GM08714 (cell line): Measurements from ENCODE around the gene IFI27L1.

Experiments used
- H3K4me3 ChIP-seq: fragments of 200-500 bp; sonication (Bioruptor generic); 2 replicates; pipeline ENCODE4 v1.5.1; 2014; ENCODE audit warnings: mild to moderate bottlenecking, low read length, inconsistent platforms
- ZNF274 ChIP-seq: IDR thresholded peaks from 2 replicates; pipeline ENCODE4 v1.6.1; 2012; ENCODE audit warnings: mild to moderate bottlenecking, low read depth, low read length

IFI27L1 gene

GRCh38 chr14:94044476-94045091, 36.5 kb upstream of the IFI27L1 start:
- H3K4me3 ChIP-seq: no peak overlapping the region
- no peak for TF ChIP-seq ZNF274

GRCh38 chr14:94045101-94045500, 36.0 kb upstream of the IFI27L1 start:
- TF ChIP-seq ZNF274: no peak
- no peak overlapping the region for H3K4me3 ChIP-seq

- TF ChIP-seq ZNF274: no peak
- H3K4me3 ChIP-seq: no peak overlapping the region
These were observed 35.4 kb upstream of the IFI27L1 start for GRCh38 chr14:94045563-94046345.

GRCh38 chr14:94046696-94047250, 34.3 kb upstream of the IFI27L1 start:
- H3K4me3 ChIP-seq: no peak overlapping the region
- TF ChIP-seq ZNF274: no peak

GRCh38 chr14:94047581-94047980, 33.5 kb upstream of the IFI27L1 start:
- no peak for TF ChIP-seq ZNF274
- no peak overlapping the region for H3K4me3 ChIP-seq

- H3K4me3 ChIP-seq: no peak overlapping the region
- TF ChIP-seq ZNF274: no peak
These were observed 32.2 kb upstream of the IFI27L1 start for GRCh38 chr14:94048691-94049624.

- no peak overlapping the region for H3K4me3 ChIP-seq
- TF ChIP-seq ZNF274: no peak
These were observed 31.5 kb upstream of the IFI27L1 start for GRCh38 chr14:94049625-94050023.

GRCh38 chr14:94050231-94050880, 30.8 kb upstream of the IFI27L1 start:
- TF ChIP-seq ZNF274: no peak
- H3K4me3 ChIP-seq: no peak overlapping the region

GRCh38 chr14:94051115-94051514, 30.0 kb upstream of the IFI27L1 start:
- TF ChIP-seq ZNF274: no peak
- H3K4me3 ChIP-seq: no peak overlapping the region

GRCh38 chr14:94051779-94052178, 29.3 kb upstream of the IFI27L1 start:
- H3K4me3 ChIP-seq: no peak overlapping the region
- no peak for TF ChIP-seq ZNF274

- TF ChIP-seq ZNF274: no peak
- H3K4me3 ChIP-seq: no peak overlapping the region
These were observed 28.9 kb upstream of the IFI27L1 start for GRCh38 chr14:94052199-94052598.

GRCh38 chr14:94052662-94053061, 28.4 kb upstream of the IFI27L1 start:
- no peak for TF ChIP-seq ZNF274

GRCh38 chr14:94054401-94054800, 26.7 kb upstream of the IFI27L1 start:
- TF ChIP-seq ZNF274: no peak
- no peak overlapping the region for H3K4me3 ChIP-seq

More at GRCh38 chr14:94052662-94053061, 28.4 kb upstream of the IFI27L1 start:
- no peak overlapping the region for H3K4me3 ChIP-seq

GRCh38 chr14:94054936-94055335, 26.2 kb upstream of the IFI27L1 start:
- no peak for TF ChIP-seq ZNF274

More at GRCh38 chr14:94054936-94055335, 26.2 kb upstream of the IFI27L1 start:
- H3K4me3 ChIP-seq: no peak overlapping the region
